DMS114 treated with DMSO at 0.1 percent for 48 hours (cell line): ENCODE results near the gene KDM4B.

Source experiments
- DNase-seq: peaks from one replicate; lab custom pipeline; 2025; ENCODE audit not compliant: unreplicated experiment; lab: John Stamatoyannopoulos, UW

KDM4B gene

DNA sequence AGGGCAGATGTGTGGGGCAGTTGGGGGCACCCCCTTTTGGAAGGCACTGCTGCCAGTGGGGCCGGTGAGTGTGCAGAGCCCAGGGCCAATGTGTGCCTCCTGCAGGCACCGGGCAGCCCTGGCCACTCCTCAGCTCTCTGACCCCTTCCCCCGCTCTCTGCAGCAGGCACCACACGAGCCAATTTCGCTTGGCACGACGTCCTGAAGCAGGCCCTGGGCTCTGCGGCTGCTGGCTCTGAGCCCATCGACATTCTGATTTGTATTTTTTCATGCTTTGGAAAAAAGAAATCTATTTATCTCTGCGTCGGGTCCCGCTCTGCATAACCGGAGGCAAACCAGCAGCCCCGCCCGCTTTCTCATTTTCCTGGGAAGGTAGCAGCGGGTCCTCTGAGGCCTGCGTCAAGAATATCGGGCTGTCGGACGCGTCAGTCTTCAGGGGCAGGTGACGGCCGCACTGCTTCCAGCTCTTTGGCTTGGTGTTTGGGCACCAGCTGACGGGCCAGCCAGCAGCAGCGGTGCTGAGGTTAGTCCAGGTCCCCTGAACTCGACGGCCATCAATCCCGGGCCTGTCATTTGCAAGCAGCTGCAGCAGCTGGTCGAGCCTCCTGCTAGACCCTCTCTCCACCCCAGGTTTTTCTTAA is 134.3 kb downstream of the KDM4B start:
- no peak for DNase-seq

DNA sequence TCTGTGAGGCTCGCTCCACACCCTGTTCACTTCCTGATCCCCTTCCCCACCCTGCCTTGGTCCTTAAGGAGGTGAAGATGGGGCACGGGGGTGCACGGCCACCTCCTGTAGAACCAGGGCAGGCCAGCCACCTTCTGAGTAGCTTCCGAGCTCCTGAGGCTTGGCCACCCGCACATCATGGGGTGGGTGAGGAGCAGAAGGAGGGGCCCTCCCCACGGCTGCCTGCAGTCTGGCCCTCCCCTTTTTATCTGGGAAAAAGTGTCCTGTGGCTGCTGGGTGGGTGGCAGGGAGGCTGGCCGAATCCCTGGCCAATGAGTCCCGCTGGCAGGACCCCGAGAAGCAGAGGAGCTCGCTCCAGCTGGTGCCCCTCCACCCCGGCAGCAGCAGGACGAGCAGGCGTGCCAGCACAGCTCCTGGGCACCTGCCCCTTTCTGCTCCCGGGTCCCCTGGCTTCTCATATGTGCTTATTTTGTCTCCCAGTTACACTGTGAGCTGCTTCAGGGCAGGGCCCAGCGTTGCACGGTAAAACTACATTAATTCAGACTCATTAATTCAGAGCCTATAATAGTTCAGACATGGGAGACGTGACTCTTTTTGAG is 135.0 kb downstream of the KDM4B start:
- DNase-seq: no peak

DNA sequence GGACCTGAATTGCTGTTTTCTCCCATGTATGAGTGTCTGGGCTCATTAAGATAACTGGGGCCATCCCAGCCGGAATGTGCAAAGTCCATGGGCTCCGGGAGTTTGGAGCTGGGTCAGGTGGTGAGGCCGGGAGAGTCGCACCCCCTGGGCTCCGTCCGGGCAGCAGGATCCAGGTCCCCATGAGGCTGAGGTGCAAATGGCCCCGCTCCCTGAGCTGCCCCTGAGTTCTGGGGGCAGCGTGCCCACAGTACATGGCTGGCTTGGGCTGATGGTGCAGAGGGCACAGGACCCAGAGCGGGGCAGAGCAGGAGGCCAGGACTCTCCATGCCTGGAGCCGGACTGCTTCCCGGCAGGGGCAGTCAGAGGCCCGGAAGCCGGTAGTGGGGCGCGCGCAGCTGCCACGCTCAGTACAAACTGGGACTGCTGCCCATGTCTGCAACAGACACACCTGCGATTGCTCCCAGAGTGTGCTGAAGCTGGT is 136.0 kb downstream of the KDM4B start:
- no peak for DNase-seq

DNA sequence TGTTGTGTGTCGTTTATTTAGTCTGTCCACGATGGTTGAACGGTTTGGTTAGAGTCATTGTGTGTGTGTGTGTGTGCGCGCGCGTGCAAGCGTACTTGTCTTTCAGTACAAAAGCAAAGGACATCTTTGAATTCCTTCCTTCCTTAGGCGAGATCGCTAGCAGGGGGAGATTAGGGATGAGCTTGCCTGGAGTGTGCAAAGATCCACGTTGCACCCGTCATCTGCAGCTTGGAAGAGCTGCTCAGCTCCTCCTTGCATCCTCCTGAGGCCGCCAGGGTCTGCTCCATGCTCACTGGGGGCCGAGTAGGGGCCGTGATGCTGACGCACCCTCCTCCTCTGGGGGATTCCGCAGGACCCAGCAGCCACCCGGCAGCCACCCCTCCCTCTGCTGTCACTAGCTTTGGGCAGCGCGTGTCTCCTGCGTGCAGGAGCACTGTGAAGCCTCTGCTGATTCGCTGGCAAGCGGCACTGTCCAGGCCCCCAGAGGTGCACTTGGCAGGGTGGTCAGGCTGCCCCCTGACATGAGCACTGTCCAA is 137.3 kb downstream of the KDM4B start:
- no peak for DNase-seq

DNA sequence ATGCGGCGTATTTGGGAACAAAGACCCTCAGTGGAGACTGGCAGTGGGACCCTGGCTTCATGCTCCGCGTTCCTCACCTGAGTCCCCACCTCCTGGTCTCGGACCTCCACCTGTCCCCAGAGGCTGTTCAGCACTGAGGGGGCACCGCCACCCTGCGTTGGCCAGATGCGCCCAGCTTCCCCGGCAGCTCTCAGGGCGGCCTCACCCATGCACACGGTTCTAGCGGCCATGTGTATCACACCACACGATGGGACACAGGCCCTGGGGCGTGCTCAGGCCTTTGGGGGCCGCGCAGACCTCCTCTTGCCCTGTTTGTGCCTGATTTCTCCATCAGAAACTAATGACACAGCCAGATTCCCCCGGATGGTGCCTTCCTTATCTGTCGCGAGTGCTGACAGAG is 138.1 kb downstream of the KDM4B start:
- DNase-seq: no peak

DNA sequence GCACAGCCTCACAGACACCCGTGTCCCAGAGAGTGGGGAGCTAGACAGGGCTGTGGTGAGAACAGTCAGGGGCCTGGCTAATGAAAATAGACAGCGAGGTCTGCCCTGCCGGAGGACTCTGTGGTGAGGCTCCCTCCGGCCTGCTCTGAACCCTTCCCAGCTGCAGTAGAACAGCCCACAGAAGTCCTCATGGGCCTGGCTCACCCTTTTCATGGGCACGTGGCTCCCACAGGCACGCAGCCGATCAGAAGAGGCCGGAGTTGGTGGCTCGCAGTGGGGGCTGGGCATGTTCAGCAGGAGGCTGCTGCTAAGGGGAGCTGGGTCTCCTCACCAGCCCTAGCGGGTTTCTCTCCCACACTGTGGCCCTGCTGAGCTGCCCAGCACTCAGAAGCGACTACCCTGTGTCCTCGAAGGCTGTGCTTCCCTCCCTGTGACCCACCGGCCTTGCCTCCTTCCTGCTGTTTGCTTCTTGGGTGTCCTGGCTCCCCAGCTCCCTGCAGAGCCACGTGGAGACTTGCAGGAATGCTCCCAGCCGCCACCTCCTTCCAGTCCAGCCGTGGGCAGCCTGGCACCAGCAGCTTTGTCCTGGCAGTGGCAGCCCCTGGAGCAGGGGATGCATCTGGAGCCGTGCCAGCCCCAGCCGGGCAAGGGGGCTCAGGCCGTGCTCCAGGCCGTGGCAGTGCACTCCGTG is 138.7 kb downstream of the KDM4B start:
- DNase-seq: no peak

DNA sequence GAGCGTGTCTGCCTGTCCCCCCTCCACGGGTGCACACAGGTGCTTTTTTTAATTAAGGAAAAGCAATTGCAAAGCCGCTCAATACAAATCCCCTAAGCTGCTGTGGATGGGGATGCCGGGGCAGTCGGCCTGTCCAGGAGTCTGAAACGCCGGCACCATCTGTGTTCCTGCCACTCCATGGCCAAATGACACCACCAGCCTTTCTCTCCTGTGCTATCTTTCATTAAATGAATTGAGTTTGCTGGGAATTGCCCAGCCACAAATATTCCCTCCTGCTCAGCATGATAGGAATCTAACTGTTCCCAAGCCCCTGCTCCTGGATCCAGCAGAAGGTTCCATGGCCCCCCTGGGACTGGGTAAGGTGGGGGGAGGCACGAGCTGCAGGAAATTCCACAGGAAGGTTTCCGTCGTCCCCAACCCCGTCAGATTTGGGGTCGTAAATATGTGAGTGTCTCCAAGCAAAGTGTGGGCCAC is 139.2 kb downstream of the KDM4B start:
- DNase-seq: no peak

DNA sequence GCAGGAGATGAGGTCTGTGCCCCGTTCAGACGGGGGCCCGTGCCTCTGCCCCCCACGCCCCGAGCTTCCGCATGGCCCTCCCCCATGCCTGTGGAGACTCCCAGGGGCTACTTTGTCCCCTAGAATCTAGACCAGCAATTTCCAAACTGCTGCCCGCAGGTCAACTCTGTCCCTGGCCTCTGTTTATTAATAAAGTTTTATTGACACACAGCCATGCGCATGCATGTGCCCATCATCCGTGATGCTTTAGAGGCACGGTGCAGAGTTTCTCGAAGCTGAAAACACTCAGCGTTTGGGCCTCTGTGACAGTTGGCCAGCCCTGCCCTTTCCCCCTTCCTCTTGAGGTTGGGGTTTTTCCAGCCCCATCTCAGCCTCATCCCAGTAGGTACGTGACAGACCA is 140.0 kb downstream of the KDM4B start:
- no peak for DNase-seq

DNA sequence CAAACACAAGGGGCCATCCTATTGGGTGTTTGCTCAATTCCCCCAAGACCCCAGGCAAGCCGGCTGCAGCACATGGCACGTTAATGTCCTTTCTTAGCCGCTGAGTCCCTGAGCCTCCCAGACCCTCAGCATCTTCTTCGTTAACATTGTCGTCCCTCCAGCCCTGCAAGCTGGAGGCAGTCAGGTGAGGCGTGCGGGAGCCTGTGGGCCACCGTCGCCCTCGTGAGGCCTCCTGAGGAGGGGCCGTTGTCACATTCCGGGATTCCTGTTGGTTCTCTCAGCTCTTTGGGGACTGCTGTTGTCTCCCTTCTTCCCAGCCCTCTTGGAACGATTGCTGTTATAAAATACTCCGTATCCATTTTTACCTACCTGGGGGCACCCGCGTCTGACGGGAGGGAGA is 140.6 kb downstream of the KDM4B start:
- no peak for DNase-seq

DNA sequence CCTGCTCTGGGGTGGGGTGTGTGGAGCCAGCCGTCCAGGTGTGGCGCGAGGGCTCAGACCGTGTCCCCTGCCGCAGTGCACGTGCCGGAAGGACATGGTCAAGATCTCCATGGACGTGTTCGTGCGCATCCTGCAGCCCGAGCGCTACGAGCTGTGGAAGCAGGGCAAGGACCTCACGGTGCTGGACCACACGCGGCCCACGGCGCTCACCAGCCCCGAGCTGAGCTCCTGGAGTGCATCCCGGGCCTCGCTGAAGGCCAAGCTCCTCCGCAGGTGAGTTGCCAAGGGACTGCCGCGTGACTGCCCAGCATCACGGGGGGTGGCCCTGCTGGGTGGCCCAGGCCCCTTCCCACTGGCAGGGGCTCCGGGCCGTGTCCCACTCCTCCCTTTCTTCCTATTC is 141.6 kb downstream of the KDM4B start:
- no peak for DNase-seq

DNA sequence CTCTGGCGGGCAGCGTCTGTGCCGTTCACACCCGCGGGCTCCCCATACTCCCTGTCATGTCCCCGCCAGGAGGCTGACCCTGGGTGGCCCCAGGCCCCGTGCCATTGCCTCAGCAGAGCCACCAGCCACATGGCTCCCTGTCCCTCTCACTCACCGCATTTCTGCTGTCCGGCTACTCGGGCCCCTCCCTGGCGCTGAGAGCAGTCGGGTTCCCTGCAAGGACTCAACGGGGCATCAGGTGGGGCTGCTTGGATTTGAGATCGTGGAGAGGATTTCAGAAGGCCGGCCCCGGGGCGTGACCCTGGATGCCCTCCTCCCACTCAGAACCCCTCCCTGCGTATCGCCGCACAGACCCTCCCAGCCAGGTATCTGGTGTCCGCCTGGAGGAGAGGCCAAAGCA is 142.1 kb downstream of the KDM4B start:
- DNase-seq: no peak

DNA sequence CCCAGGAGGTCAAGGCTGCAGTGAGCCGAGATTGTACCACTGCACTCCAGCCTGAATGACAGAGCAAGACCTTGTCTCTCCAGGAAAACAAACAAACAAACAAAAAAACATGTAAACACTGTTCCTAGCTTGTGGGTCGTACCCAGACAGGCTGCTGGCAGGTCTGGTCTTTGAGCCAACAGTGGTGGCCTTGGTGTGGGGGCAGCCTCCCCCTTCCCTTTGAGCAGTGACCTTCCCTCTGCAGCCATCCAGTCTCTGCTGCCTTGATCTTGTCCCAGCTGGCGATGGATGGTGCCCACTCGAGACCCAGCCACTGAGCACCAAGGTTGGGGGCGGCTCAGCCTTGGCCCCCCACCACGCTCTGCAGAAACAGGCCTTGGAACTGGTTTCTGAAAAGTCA is 143.3 kb downstream of the KDM4B start:
- no peak for DNase-seq

DNA sequence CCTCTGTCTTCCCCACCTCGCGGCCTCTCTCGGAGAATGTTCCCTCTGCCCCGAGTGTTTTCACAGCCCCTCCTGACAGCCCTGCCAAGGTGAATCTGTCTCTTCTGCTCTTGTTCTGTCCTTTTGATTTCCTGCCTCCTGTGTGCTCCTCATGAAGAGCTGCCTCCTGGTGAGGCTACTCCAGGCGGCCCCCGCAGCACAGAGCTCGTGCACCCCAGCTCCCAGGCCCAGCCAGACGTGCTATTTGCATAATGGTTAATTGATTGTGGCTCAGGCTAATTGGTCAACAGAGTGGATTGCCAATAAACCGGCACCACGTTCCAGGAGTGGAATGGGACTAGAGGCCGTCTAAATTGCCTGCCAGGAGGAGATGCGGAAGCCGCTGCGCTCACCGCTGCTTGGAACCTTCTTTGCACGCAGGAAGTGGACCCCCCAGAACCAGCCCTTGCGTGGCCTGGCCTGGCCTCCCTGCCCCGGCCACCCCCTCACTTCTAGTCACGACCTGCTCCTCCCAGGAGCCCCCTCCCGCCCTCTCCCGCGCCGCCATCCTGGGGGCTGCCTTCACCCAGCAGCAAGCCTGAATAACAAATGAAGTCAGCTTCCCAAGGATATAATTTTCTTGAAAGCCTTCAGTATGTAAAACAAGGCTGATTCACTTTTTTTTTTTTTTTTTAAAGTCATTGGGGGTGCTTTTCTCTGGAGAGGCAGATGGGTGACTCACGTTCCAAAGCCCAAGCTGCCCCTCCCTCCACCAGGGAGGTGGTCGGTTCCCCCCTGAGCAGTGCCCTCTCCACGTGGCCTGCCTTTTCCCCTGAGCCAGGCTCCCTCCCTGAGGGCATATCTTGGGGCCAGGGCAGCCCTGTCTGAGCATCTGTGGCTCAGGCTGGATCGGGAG is 144.0 kb downstream of the KDM4B start:
- DNase-seq: no peak

DNA sequence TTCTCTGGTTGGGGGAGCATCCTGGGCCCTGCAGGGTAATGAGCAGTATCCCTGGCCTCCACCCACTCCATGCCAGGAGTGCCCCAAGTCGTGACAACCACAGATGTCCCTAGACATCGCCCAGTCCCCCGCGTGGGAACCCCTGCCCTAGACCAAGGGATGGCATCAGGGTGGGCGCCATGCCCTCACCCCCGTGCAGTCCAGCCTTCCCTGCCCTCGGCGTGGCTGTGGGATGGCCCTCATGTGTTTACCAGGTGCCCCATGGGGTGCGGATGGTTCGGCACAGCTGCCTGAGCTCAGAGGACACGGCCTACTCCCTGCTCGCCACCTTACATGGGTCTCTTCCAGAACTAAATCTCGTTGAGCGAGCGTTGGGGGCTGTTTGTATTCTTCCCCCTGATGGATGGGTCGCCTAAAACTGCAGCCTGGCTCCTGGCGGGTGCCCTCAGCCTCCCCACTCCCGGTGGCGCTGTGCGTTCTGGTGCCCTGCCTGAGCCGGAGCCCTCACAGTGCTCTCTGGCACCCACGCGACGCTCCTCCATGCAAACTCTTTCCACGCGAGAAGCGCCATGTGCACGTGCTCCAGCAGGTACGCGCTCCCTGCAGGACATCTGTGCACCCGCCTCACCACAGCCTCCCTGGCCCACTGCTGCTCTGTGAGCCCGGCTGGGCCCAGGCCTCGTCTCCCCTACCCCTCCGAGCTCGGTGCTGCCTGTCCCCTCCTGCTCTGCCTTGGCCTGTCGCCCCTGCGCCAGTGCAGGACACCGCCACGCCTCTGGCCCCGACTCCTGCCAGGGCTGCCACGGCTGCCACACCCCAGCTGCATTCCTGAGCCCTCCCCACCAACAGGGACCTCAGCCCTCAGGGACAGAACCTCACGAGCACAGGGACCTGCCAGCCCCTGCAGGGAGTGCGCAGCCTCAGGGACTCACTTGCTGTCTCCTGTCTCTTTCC is 145.0 kb downstream of the KDM4B start:
- no peak for DNase-seq

DNA sequence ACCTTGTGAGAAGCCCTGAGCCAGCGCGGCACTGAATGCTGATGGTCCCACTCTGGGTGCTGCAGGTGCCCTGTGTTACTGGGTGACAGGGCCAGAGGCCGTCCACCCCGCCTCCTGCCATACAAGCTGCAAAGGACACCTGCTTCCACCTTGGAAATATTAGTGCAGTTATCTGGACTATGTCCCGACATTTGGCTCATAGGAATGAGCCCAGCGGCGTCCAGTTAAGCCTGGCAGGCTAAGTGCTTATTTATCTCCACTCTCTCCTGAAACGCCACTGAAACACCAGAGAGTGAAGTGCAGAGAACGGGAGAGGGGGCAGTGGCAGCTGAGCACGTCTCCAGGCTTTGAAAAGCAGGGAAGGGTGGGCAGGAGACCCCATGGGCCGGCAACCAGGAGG is 145.8 kb downstream of the KDM4B start:
- no peak for DNase-seq

DNA sequence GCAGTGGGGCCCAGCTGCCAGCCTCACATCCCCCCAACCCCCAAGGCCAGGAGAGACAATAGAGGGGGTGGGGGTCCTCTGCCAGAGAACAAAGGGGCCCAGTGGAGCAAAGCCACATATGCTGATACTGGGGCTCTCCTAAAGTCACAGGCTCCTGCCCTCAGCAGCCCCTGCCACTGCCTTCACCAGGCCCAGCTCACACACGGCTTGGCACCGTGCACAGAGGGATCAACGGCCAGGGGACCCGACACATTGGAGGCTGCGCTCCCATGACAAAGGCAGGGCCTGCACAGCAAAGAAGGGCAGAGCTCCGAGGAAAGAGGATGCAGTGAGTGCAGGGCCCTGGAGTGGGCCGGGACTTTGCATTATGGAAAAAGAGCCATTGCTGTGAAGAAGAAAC is 146.4 kb downstream of the KDM4B start:
- no peak for DNase-seq

DNA sequence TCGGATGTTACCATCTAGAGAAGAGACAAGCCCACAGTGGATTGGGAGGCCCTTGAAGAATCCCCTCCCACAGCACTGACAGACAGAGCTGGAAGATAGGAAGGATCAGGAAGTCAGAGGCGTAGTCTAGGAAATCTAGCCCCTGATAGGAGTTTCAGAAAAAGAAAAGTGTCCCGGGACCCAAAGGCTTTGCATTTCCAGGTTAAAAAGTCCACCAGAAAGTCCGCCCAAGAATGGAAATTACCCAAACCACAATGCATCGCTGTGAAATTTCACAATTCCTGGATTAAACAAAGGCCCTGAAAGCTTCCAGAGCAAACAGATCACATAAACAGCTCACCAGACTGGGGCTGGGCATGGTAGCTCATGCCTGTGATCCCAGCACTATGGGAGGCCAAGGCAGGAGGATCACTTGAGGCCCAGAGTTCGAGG is 146.9 kb downstream of the KDM4B start:
- DNase-seq: no peak

DNA sequence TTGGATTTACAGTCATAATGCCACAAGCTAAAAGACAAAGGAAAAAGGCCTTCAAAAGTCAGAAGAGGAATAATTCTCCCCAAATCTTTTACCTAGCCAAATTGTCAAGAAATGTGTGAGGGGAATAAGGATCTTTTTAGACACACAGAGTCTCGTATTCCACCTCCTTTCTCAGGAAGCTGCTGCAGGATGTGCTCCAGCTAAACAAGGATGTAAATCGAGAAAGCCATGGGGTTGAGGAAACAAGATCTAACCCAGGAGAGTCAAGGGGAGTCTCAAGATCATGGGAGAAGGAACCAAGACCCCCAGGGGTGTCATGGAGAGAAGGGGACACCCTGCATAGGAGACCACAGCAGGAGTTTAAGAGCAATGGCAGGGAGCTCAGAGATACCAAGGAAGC is 147.4 kb downstream of the KDM4B start:
- no peak for DNase-seq

DNA sequence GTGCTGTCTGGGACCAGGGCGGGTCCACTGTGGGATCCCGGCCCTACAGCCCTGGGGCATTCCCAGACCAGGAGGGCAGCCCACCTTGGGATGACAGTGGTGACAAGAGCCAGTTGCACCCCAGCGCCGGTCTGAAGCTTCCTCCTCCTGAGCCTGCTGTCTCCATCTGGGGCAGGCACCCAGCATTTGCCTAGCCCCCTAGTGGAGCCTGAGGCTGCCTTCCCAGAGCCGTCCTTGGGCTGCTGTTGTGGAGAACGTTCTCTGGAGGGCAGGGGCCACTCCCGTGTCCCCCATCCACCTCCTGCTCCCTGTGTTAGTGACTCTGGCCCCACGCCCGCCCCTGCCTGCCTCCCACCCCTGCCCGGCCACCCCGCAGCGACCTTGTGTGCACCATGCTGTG is 148.5 kb downstream of the KDM4B start:
- no peak for DNase-seq

DNA sequence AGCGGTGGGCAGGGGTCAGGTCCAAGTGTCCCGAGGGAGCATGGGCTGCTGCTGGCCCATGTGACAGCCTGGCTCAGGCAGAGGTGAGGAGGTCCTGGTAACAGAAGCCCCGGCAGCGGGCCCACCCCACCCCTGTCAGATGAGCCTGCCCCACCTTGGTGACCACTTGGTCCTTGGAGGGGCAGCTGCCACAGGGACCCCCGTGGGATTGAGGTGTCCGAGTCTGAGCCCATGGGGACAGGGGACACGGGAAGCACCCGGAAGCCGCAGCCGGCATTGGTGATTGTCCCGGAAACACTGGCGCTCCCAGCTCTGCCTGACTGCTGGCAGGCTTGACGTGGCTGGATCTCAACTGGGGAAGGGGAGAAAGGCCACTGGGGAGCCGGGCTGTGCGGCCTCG is 149.1 kb downstream of the KDM4B start:
- no peak for DNase-seq
